Heart left ventricle (tissue), 16 donors: ENCODE data around the gene MPZL2. TPM values are rescaled to one million over a fixed set of nuclear protein-coding genes. Genes with fewer than 3 reads are reported as not detected.

ENCODE experiments used
- ATAC-seq, 4 donors: fragments of 200-7000 bp; cut with Tn5 transposase; one replicate each; pipeline ENCODE4 v1.9.1; 2020 to 2022; ENCODE audit warnings: moderate library complexity in 4 of 4, mild to moderate bottlenecking in 3 of 4, moderate number of reproducible peaks in 1 of 4
- DNase-seq, 5 donors: peaks; one replicate each; pipeline ENCODE4 v3.0.0-alpha.2; 2020
- H3K27ac ChIP-seq, 12 donors: fragments of 200-600 bp; sonication (generic) in 4 of 12; one replicate each; pipeline versions ENCODE4 v1.5.0 to v1.8.0; 2016 to 2022; ENCODE audit warnings: mild to moderate bottlenecking in 2 of 12
- H3K27me3 ChIP-seq, 9 donors: fragments of 200-600 bp; sonication (generic) in 2 of 9; one replicate each; pipeline versions ENCODE4 v1.5.1 to v1.8.0; 2016 to 2022; ENCODE audit warnings: mild to moderate bottlenecking in 3 of 9
- H3K36me3 ChIP-seq, 9 donors: fragments of 200-600 bp; sonication (generic) in 2 of 9; one replicate each; pipeline versions ENCODE4 v1.5.0 to v1.8.0; 2018 to 2022; ENCODE audit warnings: mild to moderate bottlenecking in 2 of 9
- H3K4me1 ChIP-seq, 12 donors: fragments of 200-600 bp; sonication (generic) in 4 of 12; one replicate each; pipeline versions ENCODE4 v1.5.0 to v1.8.0; 2016 to 2022; ENCODE audit warnings: mild to moderate bottlenecking in 3 of 12
- H3K4me3 ChIP-seq, 12 donors: fragments of 200-600 bp; sonication (generic) in 4 of 12; one replicate each; pipeline versions ENCODE4 v1.5.0 to v1.8.0; 2017 to 2022; ENCODE audit warnings: mild to moderate bottlenecking in 9 of 12, moderate library complexity in 4 of 12
- H3K9me3 ChIP-seq, 12 donors: fragments of 200-600 bp; sonication (generic) in 4 of 12; one replicate each; pipeline versions ENCODE4 v1.5.0 to v1.8.0; 2016 to 2022; ENCODE audit warnings: mild to moderate bottlenecking in 1 of 12
- POLR2A ChIP-seq, 2 donors: fragments of 450-650 bp; IDR thresholded peaks; one replicate each; pipeline ENCODE4 v1.6.1; 2017; ENCODE audit warnings: antibody characterized with exemption in 2 of 2, mild to moderate bottlenecking in 2 of 2, moderate library complexity in 2 of 2
- WGBS, 4 donors: extraction: QIAGEN DNeasy Blood & Tissue Kit in 2 of 4; methylation state at CpG; one replicate each; pipeline versions ENCODE4 v1.1.5 to v1.1.7; 2013 to 2018; 5-methylcytosine and 5-hydroxymethylcytosine counted together
- intact Hi-C, 10 donors: fragments of 100-400 bp; cut with DNase I; formaldehyde crosslinking; loops; one replicate each; pipeline versions ENCODE4 v1.11.1 to v1.14.2; 2022
- polyA plus RNA-seq, 2 donors: library from polyadenylated mRNA; stranded (reverse); fragments of 200-250 nt; gene quantifications; one replicate each; pipeline ENCODE4 v1.2.3, GENCODE V29; 2013
- total RNA-seq, 9 donors: library from RNA; depleted of rRNA in 2 of 9; stranded (reverse); fragments of >200 nt in 2 of 9; fragmentation: NEBNext Ultra II Directional in 3 of 9; extraction: Animal tissue kit (Norgen Biotek cat#: 25700) in 3 of 9; gene quantifications; one replicate each; pipeline versions ENCODE4 v1.1.0 to v1.2.4, GENCODE V29; 2016 to 2023
- TF ChIP-seq, protein P1 (sequence below), 12 donors: fragments of 200-600 bp; sonication (generic) in 4 of 12; IDR thresholded peaks; one replicate each; pipeline versions ENCODE4 v1.5.0 to v1.8.0; 2018 to 2022; ENCODE audit warnings: antibody characterized with exemption in 12 of 12, mild to moderate bottlenecking in 5 of 12
- donor health status: ischemic (EF 13 %, LVEDD 7.1; RV severe dilation, severe dysfunction).
- donor health status: healthy with polysubstance abuse.
- donor health status: DM: no; HTN: yes; CAD: no.
- donor health status: DM: no; HTN: no; CAD: no.
- donor health status: ischemic (EF 25% LVEDD 6.9; RV normal size, moderate dysfunction).
- donor health status: ischemic (EF 25% LVEDD 5.7; RV mildly dilated, moderate dysfunction).
- donor health status: healthy.
- donor health status: DM: yes; HTN: yes; CAD: no.
- donor health status: ischemic (EF 35%, LVEDD 5.7; RV mildly dilated, moderate dysfunction).
- donor health status: nonischemic (EF 11% LVEDD 7.7; RV severe dilation, severe dysfunction).
- donor health status: DM: yes; HTN: yes; CAD: no.
- donor health status: PGD.
- donor health status: ischemic (EF 29% LVEDD 5.4; RV normal size, mild dysfunction).
- donor health status: nonischemic (EF 23%, LVEDD 6.1; RV moderate dilation, normal function).

Gene MPZL2
- total and polyA plus RNA-seq, 11 donors, result 7.4 to 29.6 (median 13.0) TPM

DNA sequence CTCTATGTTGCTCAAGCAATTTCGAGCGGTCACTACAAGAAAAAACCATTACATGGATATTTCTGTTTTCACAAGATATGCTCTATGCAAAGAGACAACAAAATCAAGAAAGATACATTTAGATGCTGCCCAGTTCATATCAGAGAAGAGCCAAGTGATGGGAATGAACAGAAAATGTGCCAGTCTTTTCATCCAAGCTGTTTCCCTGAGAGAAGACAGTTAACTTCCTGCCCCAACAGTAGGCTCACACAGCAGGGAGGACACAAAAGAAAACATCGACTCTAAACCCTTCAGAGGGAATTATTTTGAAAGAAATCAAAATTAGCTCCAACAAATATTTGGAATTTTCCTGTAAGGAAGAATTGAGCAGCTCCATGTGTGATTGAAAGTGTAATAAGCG, 50.9 kb downstream of the MPZL2 start:
- ATAC-seq (no peak), DNase-seq (no peak)
- WGBS, 4 donors, result 81 to 88% (median 84%) methylated on average over 4 of the region's 4 CpGs
- Histone ChIP-seq H3K4me1 (peaks cover 0 to 89% (median 14%) of the 10 kb centered on the region in 12 donors), H3K27me3 (peaks cover 0 to 2% (median 0%) of the 10 kb centered on the region in 9 donors), H3K4me3 (peak overlapping the region in 1 of 12 donors; percentile 0), H3K36me3 (peaks cover 0 to 14% (median 0%) of the 10 kb centered on the region in 9 donors), H3K27ac (peak overlapping the region in 3 of 12 donors; percentile 33 to 85 (median 41)), H3K9me3 (no peaks in the 10 kb centered on the region)
- intact Hi-C loops, result no loop called here
- TF ChIP-seq POLR2A (IDR thresholded peaks at IDR 0.05), result no peak
- TF ChIP-seq, protein P1, sequence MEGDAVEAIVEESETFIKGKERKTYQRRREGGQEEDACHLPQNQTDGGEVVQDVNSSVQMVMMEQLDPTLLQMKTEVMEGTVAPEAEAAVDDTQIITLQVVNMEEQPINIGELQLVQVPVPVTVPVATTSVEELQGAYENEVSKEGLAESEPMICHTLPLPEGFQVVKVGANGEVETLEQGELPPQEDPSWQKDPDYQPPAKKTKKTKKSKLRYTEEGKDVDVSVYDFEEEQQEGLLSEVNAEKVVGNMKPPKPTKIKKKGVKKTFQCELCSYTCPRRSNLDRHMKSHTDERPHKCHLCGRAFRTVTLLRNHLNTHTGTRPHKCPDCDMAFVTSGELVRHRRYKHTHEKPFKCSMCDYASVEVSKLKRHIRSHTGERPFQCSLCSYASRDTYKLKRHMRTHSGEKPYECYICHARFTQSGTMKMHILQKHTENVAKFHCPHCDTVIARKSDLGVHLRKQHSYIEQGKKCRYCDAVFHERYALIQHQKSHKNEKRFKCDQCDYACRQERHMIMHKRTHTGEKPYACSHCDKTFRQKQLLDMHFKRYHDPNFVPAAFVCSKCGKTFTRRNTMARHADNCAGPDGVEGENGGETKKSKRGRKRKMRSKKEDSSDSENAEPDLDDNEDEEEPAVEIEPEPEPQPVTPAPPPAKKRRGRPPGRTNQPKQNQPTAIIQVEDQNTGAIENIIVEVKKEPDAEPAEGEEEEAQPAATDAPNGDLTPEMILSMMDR (IDR thresholded peaks at IDR 0.05), result no peak

DNA sequence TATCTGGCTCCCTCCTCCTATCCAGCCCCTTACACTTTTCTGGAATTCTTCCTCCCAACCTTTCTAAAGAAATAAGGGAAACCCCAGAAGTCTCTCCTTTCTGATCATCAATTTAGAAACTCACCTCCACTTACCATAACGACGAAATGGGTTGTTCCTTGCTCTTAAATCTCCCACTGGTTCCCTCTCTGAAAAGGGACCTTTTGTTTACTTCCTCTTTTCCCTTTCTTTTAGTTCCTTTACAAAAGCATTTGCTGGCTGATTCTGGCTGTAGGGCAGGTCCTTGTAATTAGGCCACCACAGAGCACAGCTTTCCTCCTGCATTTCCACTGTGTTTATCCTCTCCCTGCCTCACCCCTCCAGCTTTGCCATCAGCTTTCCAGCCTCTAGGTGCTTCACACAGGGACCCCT, 51.3 kb downstream of the MPZL2 start:
- WGBS, 4 donors, result 73 to 83% (median 74%) methylated on average over 2 of the region's 2 CpGs
- Histone ChIP-seq H3K9me3 (no peaks in the 10 kb centered on the region), H3K4me3 (no peak overlapping the region), H3K36me3 (peaks cover 0 to 14% (median 0%) of the 10 kb centered on the region in 9 donors), H3K27me3 (peaks cover 0 to 3% (median 0%) of the 10 kb centered on the region in 9 donors), H3K4me1 (peaks cover 0 to 89% (median 14%) of the 10 kb centered on the region in 12 donors), H3K27ac (peak overlapping the region in 4 of 12 donors; percentile 7 to 85 (median 26))
- DNase-seq (no peak), ATAC-seq (peak in 1 of 4 donors; percentile 25)
- intact Hi-C loops, result no loop called here
- TF ChIP-seq POLR2A (IDR thresholded peaks at IDR 0.05), result no peak
- TF ChIP-seq, protein P1 (IDR thresholded peaks at IDR 0.05), result no peak

DNA sequence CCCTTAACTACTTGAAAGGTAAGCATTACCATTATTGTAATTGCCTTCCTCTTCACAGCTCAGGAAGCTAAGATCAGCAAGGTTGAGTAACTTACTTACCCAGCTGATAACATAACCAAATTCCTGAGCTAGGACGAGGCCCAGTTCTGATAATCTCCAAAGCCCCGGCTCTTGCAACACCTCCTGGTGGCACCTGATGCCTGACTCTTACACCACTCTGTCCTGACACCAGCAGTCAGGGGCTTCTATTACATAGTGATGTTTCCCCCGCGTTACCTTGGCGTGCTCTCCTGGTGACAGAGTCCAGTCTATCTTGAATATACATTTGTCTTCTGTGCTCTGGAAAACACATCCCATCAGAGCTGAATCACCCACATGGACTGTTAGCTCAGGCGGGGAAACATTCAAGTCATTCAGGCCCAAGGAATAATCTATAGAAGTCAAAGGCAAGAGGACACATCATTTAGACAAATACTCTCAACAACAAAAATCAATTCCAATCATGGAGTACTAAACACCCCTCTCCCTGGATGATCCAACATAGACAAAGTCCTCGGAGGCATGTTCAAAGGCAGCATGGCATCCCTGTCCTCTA, 51.9 kb downstream of the MPZL2 start:
- intact Hi-C loops, result no loop called here
- H3K4me1 ChIP-seq, result peaks cover 0 to 89% (median 14%) of the 10 kb centered on the region in 12 donors
- peak in 1 of 5 donors; percentile 37 for DNase-seq
- H3K9me3 ChIP-seq, result no peaks in the 10 kb centered on the region
- 59 to 72% (median 60%) methylated on average over 7 of the region's 7 CpGs for WGBS, 4 donors
- H3K36me3 ChIP-seq, result peaks cover 0 to 14% (median 0%) of the 10 kb centered on the region in 9 donors
- peak in 3 of 4 donors; percentile 53 to 78 (median 60) for ATAC-seq
- H3K27ac ChIP-seq, result peak overlapping the region in 5 of 12 donors; percentile 19 to 85 (median 49)
- H3K27me3 ChIP-seq, result peaks cover 0 to 3% (median 0%) of the 10 kb centered on the region in 9 donors
- TF ChIP-seq, protein P1 (IDR thresholded peaks at IDR 0.05), result no peak
- no peak for TF ChIP-seq POLR2A (IDR thresholded peaks at IDR 0.05)
- no peak overlapping the region for H3K4me3 ChIP-seq

DNA sequence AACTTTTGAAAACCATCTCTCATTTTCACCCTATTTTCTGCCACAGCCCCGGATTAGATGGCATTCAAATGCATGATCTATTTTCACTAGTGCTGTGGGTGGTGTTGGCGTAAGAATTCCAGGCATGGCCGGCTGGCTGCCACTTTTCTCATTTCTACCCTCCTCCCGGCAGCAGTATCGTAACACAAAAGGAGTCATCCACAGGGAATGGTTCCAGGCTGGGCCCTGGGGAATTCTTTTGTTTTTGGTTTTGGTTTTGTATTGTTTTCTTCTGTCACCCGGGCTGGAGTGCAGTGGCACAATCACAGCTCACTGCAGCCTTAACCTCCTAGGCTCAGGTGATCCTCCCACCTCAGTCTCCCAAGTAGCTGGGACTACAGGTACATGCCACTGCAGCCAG, 53.1 kb downstream of the MPZL2 start:
- intact Hi-C loops, result no loop called here

More for the DNA sequence above, 53.1 kb downstream of the MPZL2 start:
- TF ChIP-seq, protein P1 (IDR thresholded peaks at IDR 0.05), result no peak
- TF ChIP-seq POLR2A (IDR thresholded peaks at IDR 0.05), result no peak
- Histone ChIP-seq H3K4me1 (peaks cover 0 to 89% (median 15%) of the 10 kb centered on the region in 12 donors), H3K4me3 (no peak overlapping the region), H3K36me3 (peaks cover 0 to 14% (median 0%) of the 10 kb centered on the region in 9 donors), H3K9me3 (no peaks in the 10 kb centered on the region), H3K27ac (peak overlapping the region in 10 of 12 donors; percentile 4 to 85 (median 44)), H3K27me3 (peaks cover 0 to 3% (median 0%) of the 10 kb centered on the region in 9 donors)
- DNase-seq (peak in 3 of 5 donors; percentile 30 to 49 (median 42)), ATAC-seq (peak; percentile 45 to 83 (median 64))
- 14 to 18% (median 17%) methylated on average over 6 of the region's 6 CpGs for WGBS, 4 donors
